HG03378 (cell line): Measurements from ENCODE around the gene NDRG4.

Source experiments
- ATAC-seq: cut with Tn5 transposase; IDR thresholded peaks from one replicate; pipeline ENCODE4 v1.9.1; 2021; ENCODE audit warnings: mild to moderate bottlenecking, moderate library complexity; ENCODE audit not compliant: unreplicated experiment

NDRG4 gene

GRCh38 chr16:58499615-58500351 is at the start of gene NDRG4:
Gene NDRG4, plus strand, starts transcription at chr16:58500143. Its CDS starts 106 bp downstream, at chr16:58500249.
- peak; percentile 61 for ATAC-seq

- ATAC-seq, result no peak
These were observed 49.4 kb upstream of the NDRG4 start for GRCh38 chr16:58450590-58450989.

GRCh38 chr16:58451265-58451689 is 48.7 kb upstream of the NDRG4 start:
- ATAC-seq, result no peak

- no peak for ATAC-seq
These were observed 48.0 kb upstream of the NDRG4 start for GRCh38 chr16:58451945-58452401.

- no peak for ATAC-seq
These were observed 47.3 kb upstream of the NDRG4 start for GRCh38 chr16:58452640-58453039.

- ATAC-seq, result no peak
These were observed 45.8 kb upstream of the NDRG4 start for GRCh38 chr16:58454178-58454577.

- ATAC-seq, result no peak
These were observed 45.1 kb upstream of the NDRG4 start for GRCh38 chr16:58454856-58455255.

- ATAC-seq, result no peak
These were observed 44.2 kb upstream of the NDRG4 start for GRCh38 chr16:58455750-58456149.

- ATAC-seq, result no peak
These were observed 43.8 kb upstream of the NDRG4 start for GRCh38 chr16:58456193-58456592.

- ATAC-seq, result peak; percentile 6
These were observed 41.2 kb upstream of the NDRG4 start for GRCh38 chr16:58458606-58459343.

- peak; percentile 56 for ATAC-seq
These were observed 40.4 kb upstream of the NDRG4 start for GRCh38 chr16:58459344-58460218.

GRCh38 chr16:58460219-58460610 is 39.7 kb upstream of the NDRG4 start:
- ATAC-seq, result no peak

GRCh38 chr16:58461056-58461455 is 38.9 kb upstream of the NDRG4 start:
- ATAC-seq, result no peak

GRCh38 chr16:58461640-58462039 is 38.3 kb upstream of the NDRG4 start:
- ATAC-seq, result no peak

GRCh38 chr16:58462089-58462488 is 37.9 kb upstream of the NDRG4 start:
- ATAC-seq, result no peak

- ATAC-seq, result no peak
These were observed 37.4 kb upstream of the NDRG4 start for GRCh38 chr16:58462499-58462996.

GRCh38 chr16:58462997-58463941 is 36.7 kb upstream of the NDRG4 start:
- ATAC-seq, result no peak

- no peak for ATAC-seq
These were observed 35.7 kb upstream of the NDRG4 start for GRCh38 chr16:58464047-58464915.
